ENCODE results near the gene SLC9A5. TPM values are rescaled to one million over a fixed set of nuclear protein-coding genes. Genes with fewer than 3 reads are reported as not detected.
A peak's percentile ranks its signal among the peaks of the same experiment; 100 is the strongest.

SLC9A5 gene
- total and polyA plus RNA-seq, 4 donors = 1.1 to 2.9 (median 1.6) TPM

DNA sequence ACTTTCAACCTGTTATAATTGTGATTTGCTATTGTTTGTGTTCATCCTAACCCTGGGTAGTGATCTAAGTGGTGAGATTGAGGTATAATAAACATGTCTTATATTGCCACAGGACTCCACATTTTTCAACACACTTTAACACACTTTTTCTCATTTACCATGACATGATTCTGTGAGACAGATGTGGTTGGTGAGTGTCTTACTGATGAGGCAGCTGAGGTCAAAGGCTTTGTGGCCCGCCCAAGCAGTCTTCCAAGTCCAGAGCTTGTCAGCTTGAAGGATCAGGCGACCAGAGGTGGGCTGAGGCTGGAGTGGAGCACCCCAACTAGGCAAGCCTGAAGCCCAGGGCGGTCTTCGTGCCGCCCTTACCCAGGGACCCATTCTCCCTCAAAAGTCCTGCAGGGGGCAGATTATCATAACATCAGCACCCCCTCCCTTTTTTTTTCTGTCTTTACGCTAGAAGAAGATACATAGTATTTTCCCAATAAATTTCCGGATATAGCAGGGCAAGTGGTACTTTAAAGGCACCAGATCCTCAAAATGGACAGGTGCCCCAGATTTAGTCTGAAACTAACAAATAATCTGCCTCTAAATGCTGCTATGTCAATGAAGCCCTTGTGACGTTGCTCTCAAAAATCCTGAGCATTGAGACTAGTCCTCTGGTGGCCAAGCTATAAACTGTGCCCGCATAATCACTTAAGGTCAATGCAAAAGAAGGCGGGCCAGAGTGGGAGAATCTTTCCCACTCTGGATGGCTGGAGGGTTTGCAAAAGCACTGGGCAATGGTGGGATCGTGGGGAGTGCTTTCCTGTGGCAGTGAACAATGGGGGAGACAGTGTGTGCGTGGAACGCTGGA, 56.7 kb downstream of the SLC9A5 start:
- 90% methylated on average over 13 of the region's 13 CpGs for WGBS, 2 donors
- Histone ChIP-seq H3K27me3 (ENCODE audit: control insufficient read depth in 1 of 2, insufficient read depth in 2 of 2, low read length in 1 of 2) (no peaks in the 10 kb centered on the region), H3K9me3 (ENCODE audit: control insufficient read depth, low read length) (no peaks in the 10 kb centered on the region), H3K4me3 (ENCODE audit: low read length in 2 of 2) (no peak overlapping the region), H3K4me1 (ENCODE audit: control insufficient read depth in 1 of 2, insufficient read depth in 2 of 2, low read length in 2 of 2) (no peaks in the 10 kb centered on the region), H3K27ac (ENCODE audit: low read depth in 1 of 2, low read length in 2 of 2) (no peak overlapping the region), H3K36me3 (ENCODE audit: control insufficient read depth in 1 of 2, insufficient read depth in 2 of 2, low read length in 1 of 2) (no peaks in the 10 kb centered on the region)
- ATAC-seq (ENCODE audit: low FRiP score) (no peak), DNase-seq (no peak)
- intact Hi-C loops (cut with DNase I) = no loop called here

DNA sequence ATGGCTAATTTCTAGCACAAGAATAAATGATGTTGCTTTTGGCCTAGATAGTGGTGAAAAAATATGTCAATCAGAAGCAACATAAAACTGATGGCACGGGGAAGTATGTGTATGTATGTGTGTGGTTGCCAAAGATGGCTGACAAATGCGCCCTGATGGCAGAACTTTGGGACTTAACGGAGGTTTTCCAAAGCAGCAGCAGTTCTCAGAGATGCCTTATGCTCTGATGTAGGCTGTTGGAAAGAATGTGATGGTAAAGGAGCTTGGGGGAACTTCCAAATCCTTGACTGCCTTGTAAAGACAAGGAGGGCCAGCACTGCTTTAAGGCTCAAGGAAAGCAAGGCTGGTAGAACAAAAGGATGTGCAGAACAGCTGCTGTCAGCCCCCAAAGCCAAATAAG, 61.8 kb downstream of the SLC9A5 start:
- no peak overlapping the region for H3K27ac ChIP-seq (ENCODE audit: low read depth in 1 of 2, low read length in 2 of 2)
- H3K27me3 ChIP-seq (ENCODE audit: control insufficient read depth in 1 of 2, insufficient read depth in 2 of 2, low read length in 1 of 2) = no peaks in the 10 kb centered on the region
- peaks cover 0 to 2% of the 10 kb centered on the region in 2 donors for H3K4me1 ChIP-seq (ENCODE audit: control insufficient read depth in 1 of 2, insufficient read depth in 2 of 2, low read length in 2 of 2)
- H3K9me3 ChIP-seq (ENCODE audit: control insufficient read depth, low read length) = no peaks in the 10 kb centered on the region
- no peak overlapping the region for H3K4me3 ChIP-seq (ENCODE audit: low read length in 2 of 2)
- WGBS, 2 donors = 81 to 88% methylated on average over 3 of the region's 3 CpGs
- H3K36me3 ChIP-seq (ENCODE audit: control insufficient read depth in 1 of 2, insufficient read depth in 2 of 2, low read length in 1 of 2) = no peaks in the 10 kb centered on the region
- no peak for ATAC-seq (ENCODE audit: low FRiP score)
- no peak for DNase-seq
- intact Hi-C loops (cut with DNase I) = no loop called here

DNA sequence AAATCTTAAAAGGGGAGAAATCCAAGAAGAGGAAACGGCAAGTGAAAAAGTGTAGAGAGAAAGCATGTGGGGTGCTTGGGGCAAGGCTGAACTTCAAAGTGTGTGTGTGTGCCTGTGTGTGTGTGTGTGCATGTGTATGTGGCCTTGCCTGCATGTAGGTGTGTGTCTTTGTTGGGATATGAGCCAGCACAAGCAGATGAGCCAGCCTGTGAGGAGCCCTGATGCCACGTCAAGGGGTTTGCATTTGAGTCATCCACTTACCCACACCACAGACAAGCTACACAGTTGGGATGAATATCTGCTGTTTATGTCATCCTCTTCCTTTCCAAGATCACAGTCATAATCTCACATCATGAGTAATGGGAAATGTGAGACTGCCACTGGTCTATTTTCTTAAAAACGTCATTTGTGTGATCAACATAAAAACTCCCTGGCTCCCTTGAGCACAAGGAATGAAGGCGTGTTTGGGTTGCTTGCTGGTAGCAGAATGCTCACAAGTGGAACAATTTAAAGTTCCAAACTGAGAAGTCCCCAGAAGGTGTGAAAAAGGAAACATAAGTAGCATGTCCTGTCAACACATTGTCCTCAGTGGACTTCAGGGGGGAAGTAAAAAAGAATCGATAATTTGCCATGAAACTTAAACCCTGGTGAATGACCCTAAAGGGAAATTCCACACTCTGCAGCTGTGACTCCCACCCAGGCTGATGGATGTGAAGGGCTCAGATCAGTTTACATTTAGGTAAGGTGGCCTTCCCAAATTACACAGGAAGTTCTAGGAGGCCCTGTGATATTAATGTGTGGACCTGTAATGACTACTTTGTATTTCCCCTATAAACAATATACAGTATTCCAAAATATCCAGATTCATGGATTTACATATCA, 63.1 kb downstream of the SLC9A5 start:
- H3K27ac ChIP-seq (ENCODE audit: low read depth in 1 of 2, low read length in 2 of 2) = no peak overlapping the region
- no peaks in the 10 kb centered on the region for H3K36me3 ChIP-seq (ENCODE audit: control insufficient read depth in 1 of 2, insufficient read depth in 2 of 2, low read length in 1 of 2)
- WGBS, 2 donors = 17 to 25% methylated on average over 5 of the region's 5 CpGs

DNA sequence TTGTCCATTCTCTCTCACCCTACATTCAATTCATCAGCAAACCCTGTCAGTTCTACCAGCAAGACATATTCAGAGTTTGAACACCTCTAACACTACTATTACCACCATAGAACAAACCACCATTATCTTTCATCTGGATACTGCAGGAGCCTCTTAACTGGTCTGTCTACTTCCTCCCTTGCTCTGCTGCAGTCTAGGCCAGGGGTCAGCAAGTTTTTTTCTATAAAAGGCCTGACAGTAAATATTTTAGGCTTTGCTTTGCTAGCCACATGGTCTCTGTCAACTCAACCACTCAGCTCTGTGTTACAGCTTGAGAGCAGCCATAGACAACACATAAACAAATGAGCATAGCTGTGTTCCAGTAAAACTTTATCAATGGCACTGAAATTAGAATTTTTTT, 63.9 kb downstream of the SLC9A5 start:
- Histone ChIP-seq H3K4me3 (ENCODE audit: low read length in 2 of 2) (no peak overlapping the region), H3K36me3 (ENCODE audit: control insufficient read depth in 1 of 2, insufficient read depth in 2 of 2, low read length in 1 of 2) (no peaks in the 10 kb centered on the region), H3K9me3 (ENCODE audit: control insufficient read depth, low read length) (no peaks in the 10 kb centered on the region), H3K27me3 (ENCODE audit: control insufficient read depth in 1 of 2, insufficient read depth in 2 of 2, low read length in 1 of 2) (no peaks in the 10 kb centered on the region), H3K27ac (ENCODE audit: low read depth in 1 of 2, low read length in 2 of 2) (no peak overlapping the region), H3K4me1 (ENCODE audit: control insufficient read depth in 1 of 2, insufficient read depth in 2 of 2, low read length in 2 of 2) (peaks cover 0 to 2% of the 10 kb centered on the region in 2 donors)
- no peak for DNase-seq
- intact Hi-C loops (cut with DNase I) = no loop called here
- ATAC-seq (ENCODE audit: low FRiP score) = no peak

More for the DNA sequence above, 63.1 kb downstream of the SLC9A5 start:
- intact Hi-C loops (cut with DNase I) = no loop called here
- ATAC-seq (ENCODE audit: low FRiP score) = peak; percentile 79
- H3K4me3 ChIP-seq (ENCODE audit: low read length in 2 of 2) = no peak overlapping the region
- H3K4me1 ChIP-seq (ENCODE audit: control insufficient read depth in 1 of 2, insufficient read depth in 2 of 2, low read length in 2 of 2) = peaks cover 0 to 2% of the 10 kb centered on the region in 2 donors
- H3K27me3 ChIP-seq (ENCODE audit: control insufficient read depth in 1 of 2, insufficient read depth in 2 of 2, low read length in 1 of 2) = no peaks in the 10 kb centered on the region
- no peaks in the 10 kb centered on the region for H3K9me3 ChIP-seq (ENCODE audit: control insufficient read depth, low read length)
- peak in 1 of 2 donors; percentile 74 for DNase-seq

DNA sequence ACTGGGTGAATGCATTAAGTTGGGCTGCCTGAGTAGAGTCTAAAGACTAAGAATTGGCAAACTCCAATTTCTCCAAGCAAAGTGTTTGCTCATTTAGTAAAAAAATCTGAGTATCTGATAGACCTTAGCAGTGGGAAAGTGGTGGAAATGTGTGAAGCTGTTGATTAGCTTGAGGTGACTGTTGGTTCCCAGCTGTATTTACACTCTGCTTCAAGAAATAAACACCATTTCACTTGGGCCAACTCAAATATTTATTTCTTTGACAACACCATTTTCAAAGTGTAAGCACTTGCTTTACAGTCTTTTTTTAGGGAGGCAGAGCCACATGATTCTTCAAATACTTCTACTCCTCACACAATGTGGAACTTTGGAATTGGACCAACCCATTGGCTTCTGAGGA, 69.1 kb downstream of the SLC9A5 start:
- Histone ChIP-seq H3K9me3 (ENCODE audit: control insufficient read depth, low read length) (peaks cover 2% of the 10 kb centered on the region), H3K27me3 (ENCODE audit: control insufficient read depth in 1 of 2, insufficient read depth in 2 of 2, low read length in 1 of 2) (no peaks in the 10 kb centered on the region), H3K27ac (ENCODE audit: low read depth in 1 of 2, low read length in 2 of 2) (no peak overlapping the region), H3K4me3 (ENCODE audit: low read length in 2 of 2) (no peak overlapping the region), H3K4me1 (ENCODE audit: control insufficient read depth in 1 of 2, insufficient read depth in 2 of 2, low read length in 2 of 2) (no peaks in the 10 kb centered on the region), H3K36me3 (ENCODE audit: control insufficient read depth in 1 of 2, insufficient read depth in 2 of 2, low read length in 1 of 2) (no peaks in the 10 kb centered on the region)
- DNase-seq = no peak
- no peak for ATAC-seq (ENCODE audit: low FRiP score)
- intact Hi-C loops (cut with DNase I) = no loop called here

Small RNA genes lying within 50 kb of the gene (microRNA-seq; reads per million reads assigned to microRNA genes)
- gene MIR328 = 122 to 1,141 reads per million in 2 donors

Other genes starting within 250 kb of the SLC9A5 start
- 10 to 100 TPM; 37.4 to 67.3 TPM for gene CBFB, start 219.8 kb upstream of the SLC9A5 start, total RNA-seq
- gene CBFB, start 219.8 kb upstream of the SLC9A5 start, polyA plus RNA-seq = 10 to 100 TPM; 12.0 to 19.9 TPM
- gene PHAF1, start 139.0 kb upstream of the SLC9A5 start, total RNA-seq = 10 to 100 TPM; 13.7 to 20.7 TPM
- gene PHAF1, start 139.0 kb upstream of the SLC9A5 start, polyA plus RNA-seq = 10 to 100 TPM; 12.6 to 13.4 TPM
- gene B3GNT9, start 98.0 kb upstream of the SLC9A5 start, total RNA-seq = 10 to 100 TPM; 13.0 to 21.3 TPM
- 10 to 100 TPM in 1 of 2 donors, 1 to 10 TPM in 1; 3.9 to 22.4 TPM for gene B3GNT9, start 98.0 kb upstream of the SLC9A5 start, polyA plus RNA-seq
- gene TRADD, start 89.1 kb upstream of the SLC9A5 start, total RNA-seq = 10 to 100 TPM; 17.1 to 24.3 TPM
- gene TRADD, start 89.1 kb upstream of the SLC9A5 start, polyA plus RNA-seq = 10 to 100 TPM; 15.7 to 45.2 TPM
- 10 to 100 TPM in 1 of 2 donors, 1 to 10 TPM in 1; 7.3 to 20.8 TPM for gene FBXL8, start 89.0 kb upstream of the SLC9A5 start, total RNA-seq
- gene FBXL8, start 89.0 kb upstream of the SLC9A5 start, polyA plus RNA-seq = 10 to 100 TPM in 1 of 2 donors, 1 to 10 TPM in 1; 1.1 to 32.1 TPM
- gene HSF4, start 84.2 kb upstream of the SLC9A5 start, total RNA-seq = 100 to 1,000 TPM in 1 of 2 donors, 10 to 100 TPM in 1; 22.2 to 101 TPM
- 100 to 1,000 TPM in 1 of 2 donors, 10 to 100 TPM in 1; 25.0 to 133 TPM for gene HSF4, start 84.2 kb upstream of the SLC9A5 start, polyA plus RNA-seq
- 10 to 100 TPM; 24.4 to 47.2 TPM for gene NOL3, start 78.4 kb upstream of the SLC9A5 start, total RNA-seq
- gene NOL3, start 78.4 kb upstream of the SLC9A5 start, polyA plus RNA-seq = 100 to 1,000 TPM in 1 of 2 donors, 10 to 100 TPM in 1; 67.5 to 122 TPM
- 10 to 100 TPM; 18.1 to 33.8 TPM for gene MATCAP1, start 65.0 kb upstream of the SLC9A5 start, total RNA-seq
- 10 to 100 TPM in 1 of 2 donors, 1 to 10 TPM in 1; 3.0 to 45.7 TPM for gene MATCAP1, start 65.0 kb upstream of the SLC9A5 start, polyA plus RNA-seq
- gene EXOC3L1, start 58.8 kb upstream of the SLC9A5 start, total RNA-seq = 1 to 10 TPM; 1.3 to 4.4 TPM
- gene EXOC3L1, start 58.8 kb upstream of the SLC9A5 start, polyA plus RNA-seq = 1 to 10 TPM in 1 of 2 donors, under 1 TPM in 1; 0.51 to 1.8 TPM
- gene E2F4, start 56.8 kb upstream of the SLC9A5 start, total RNA-seq = 10 to 100 TPM; 54.2 to 58.1 TPM
- gene E2F4, start 56.8 kb upstream of the SLC9A5 start, polyA plus RNA-seq = 10 to 100 TPM; 27.9 to 50.2 TPM
- 1 to 10 TPM in 1 of 2 donors, under 1 TPM in 1; 0.97 to 3.4 TPM for gene ELMO3, start 49.8 kb upstream of the SLC9A5 start, total RNA-seq
- gene ELMO3, start 49.8 kb upstream of the SLC9A5 start, polyA plus RNA-seq = 1 to 10 TPM; 5.8 to 7.4 TPM
- gene TMEM208, start 21.8 kb upstream of the SLC9A5 start, total RNA-seq = 10 to 100 TPM; 24.7 to 33.1 TPM
- 10 to 100 TPM; 60.6 to 64.6 TPM for gene TMEM208, start 21.8 kb upstream of the SLC9A5 start, polyA plus RNA-seq
- 10 to 100 TPM; 28.2 to 47.9 TPM for gene FHOD1, start 1.5 kb upstream of the SLC9A5 start, total RNA-seq
- gene FHOD1, start 1.5 kb upstream of the SLC9A5 start, polyA plus RNA-seq = 10 to 100 TPM; 12.9 to 41.3 TPM
- 1 to 10 TPM; 2.5 to 6.9 TPM for gene PLEKHG4, start 30.6 kb downstream of the SLC9A5 start, total RNA-seq
- 10 to 100 TPM in 1 of 2 donors, 1 to 10 TPM in 1; 2.1 to 16.7 TPM for gene PLEKHG4, start 30.6 kb downstream of the SLC9A5 start, polyA plus RNA-seq
- gene KCTD19, start 77.8 kb downstream of the SLC9A5 start, total RNA-seq = under 1 TPM in 1 of 2 donors, not detected in 1; 0.12 TPM
- gene KCTD19, start 77.8 kb downstream of the SLC9A5 start, polyA plus RNA-seq = not detected
- under 1 TPM in 1 of 2 donors, not detected in 1; 0.51 TPM for gene LRRC36, start 77.8 kb downstream of the SLC9A5 start, total RNA-seq
- not detected for gene LRRC36, start 77.8 kb downstream of the SLC9A5 start, polyA plus RNA-seq
- 10 to 100 TPM in 1 of 2 donors, 1 to 10 TPM in 1; 7.2 to 13.5 TPM for gene TPPP3, start 144.5 kb downstream of the SLC9A5 start, total RNA-seq
- gene TPPP3, start 144.5 kb downstream of the SLC9A5 start, polyA plus RNA-seq = 10 to 100 TPM; 34.3 to 51.9 TPM
- gene ZDHHC1, start 167.5 kb downstream of the SLC9A5 start, total RNA-seq = 10 to 100 TPM in 1 of 2 donors, 1 to 10 TPM in 1; 8.4 to 14.8 TPM
- 10 to 100 TPM in 1 of 2 donors, 1 to 10 TPM in 1; 5.3 to 11.3 TPM for gene ZDHHC1, start 167.5 kb downstream of the SLC9A5 start, polyA plus RNA-seq
- gene HSD11B2, start 182.1 kb downstream of the SLC9A5 start, total RNA-seq = 1 to 10 TPM in 1 of 2 donors, not detected in 1; 1.1 TPM
- 10 to 100 TPM in 1 of 2 donors, not detected in 1; 13.3 TPM for gene HSD11B2, start 182.1 kb downstream of the SLC9A5 start, polyA plus RNA-seq
- 10 to 100 TPM; 58.7 to 62.0 TPM for gene ATP6V0D1, start 232.2 kb downstream of the SLC9A5 start, total RNA-seq
- 10 to 100 TPM; 52.0 to 88.0 TPM for gene ATP6V0D1, start 232.2 kb downstream of the SLC9A5 start, polyA plus RNA-seq
- not detected for gene AGRP, start 234.6 kb downstream of the SLC9A5 start, total RNA-seq
- gene AGRP, start 234.6 kb downstream of the SLC9A5 start, polyA plus RNA-seq = 1 to 10 TPM in 1 of 2 donors, not detected in 1; 1.5 TPM

Data from aorta (tissue), 5 donors.